Measurements from ENCODE around the gene TSPAN18.
A peak's percentile ranks its signal among the peaks of the same experiment; 100 is the strongest.

Gene TSPAN18

GRCh38 chr11:44877571-44878497 lies 151.1 kb downstream of the TSPAN18 start:
- TF ChIP-seq, protein P1, sequence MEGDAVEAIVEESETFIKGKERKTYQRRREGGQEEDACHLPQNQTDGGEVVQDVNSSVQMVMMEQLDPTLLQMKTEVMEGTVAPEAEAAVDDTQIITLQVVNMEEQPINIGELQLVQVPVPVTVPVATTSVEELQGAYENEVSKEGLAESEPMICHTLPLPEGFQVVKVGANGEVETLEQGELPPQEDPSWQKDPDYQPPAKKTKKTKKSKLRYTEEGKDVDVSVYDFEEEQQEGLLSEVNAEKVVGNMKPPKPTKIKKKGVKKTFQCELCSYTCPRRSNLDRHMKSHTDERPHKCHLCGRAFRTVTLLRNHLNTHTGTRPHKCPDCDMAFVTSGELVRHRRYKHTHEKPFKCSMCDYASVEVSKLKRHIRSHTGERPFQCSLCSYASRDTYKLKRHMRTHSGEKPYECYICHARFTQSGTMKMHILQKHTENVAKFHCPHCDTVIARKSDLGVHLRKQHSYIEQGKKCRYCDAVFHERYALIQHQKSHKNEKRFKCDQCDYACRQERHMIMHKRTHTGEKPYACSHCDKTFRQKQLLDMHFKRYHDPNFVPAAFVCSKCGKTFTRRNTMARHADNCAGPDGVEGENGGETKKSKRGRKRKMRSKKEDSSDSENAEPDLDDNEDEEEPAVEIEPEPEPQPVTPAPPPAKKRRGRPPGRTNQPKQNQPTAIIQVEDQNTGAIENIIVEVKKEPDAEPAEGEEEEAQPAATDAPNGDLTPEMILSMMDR (conservative IDR thresholded peaks at IDR 0.05; ENCODE audit: control insufficient read depth, insufficient read depth, low read depth, low read length) = no peak
- H3K4me3 ChIP-seq (ENCODE audit: control insufficient read depth, low read depth, low read length) = no peak overlapping the region
- peak; percentile 6 for DNase-seq (ENCODE audit: low read depth)

- TF ChIP-seq, protein P1 (conservative IDR thresholded peaks at IDR 0.05; ENCODE audit: control insufficient read depth, insufficient read depth, low read depth, low read length) = no peak
- no peak for DNase-seq (ENCODE audit: low read depth)
- no peak overlapping the region for H3K4me3 ChIP-seq (ENCODE audit: control insufficient read depth, low read depth, low read length)
Measured at GRCh38 chr11:44878711-44879110, 151.9 kb downstream of the TSPAN18 start.

DNA sequence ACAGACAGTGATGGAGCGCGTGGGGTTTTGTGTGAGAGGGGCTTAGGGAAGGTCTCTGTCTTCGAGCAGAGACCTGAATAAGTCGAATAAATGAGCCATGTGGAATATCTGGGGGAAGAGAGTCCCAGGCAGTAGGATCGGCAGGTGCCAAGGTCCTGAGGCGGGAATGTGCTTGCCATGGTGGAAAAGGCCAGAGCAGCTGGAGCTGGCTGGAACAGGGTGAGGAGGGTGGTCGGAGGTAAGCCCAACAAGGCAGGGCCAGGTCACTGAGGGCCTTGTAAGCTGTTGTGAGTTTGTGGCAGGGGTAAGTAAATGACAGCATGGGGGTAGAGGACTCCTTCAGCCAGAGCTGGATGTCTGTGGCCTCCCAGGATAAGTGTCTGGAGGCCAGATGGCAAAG lies 152.7 kb downstream of the TSPAN18 start:
- no peak overlapping the region for H3K4me3 ChIP-seq (ENCODE audit: control insufficient read depth, low read depth, low read length)
- TF ChIP-seq, protein P1 (conservative IDR thresholded peaks at IDR 0.05; ENCODE audit: control insufficient read depth, insufficient read depth, low read depth, low read length) = no peak
- DNase-seq (ENCODE audit: low read depth) = no peak

- DNase-seq (ENCODE audit: low read depth) = no peak
- TF ChIP-seq, protein P1 (conservative IDR thresholded peaks at IDR 0.05; ENCODE audit: control insufficient read depth, insufficient read depth, low read depth, low read length) = no peak
- no peak overlapping the region for H3K4me3 ChIP-seq (ENCODE audit: control insufficient read depth, low read depth, low read length)
Measured at GRCh38 chr11:44880511-44880910, 153.7 kb downstream of the TSPAN18 start.

- TF ChIP-seq, protein P1 (conservative IDR thresholded peaks at IDR 0.05; ENCODE audit: control insufficient read depth, insufficient read depth, low read depth, low read length) = no peak
- DNase-seq (ENCODE audit: low read depth) = no peak
- no peak overlapping the region for H3K4me3 ChIP-seq (ENCODE audit: control insufficient read depth, low read depth, low read length)
Measured at GRCh38 chr11:44880953-44881352, 154.2 kb downstream of the TSPAN18 start.

DNA sequence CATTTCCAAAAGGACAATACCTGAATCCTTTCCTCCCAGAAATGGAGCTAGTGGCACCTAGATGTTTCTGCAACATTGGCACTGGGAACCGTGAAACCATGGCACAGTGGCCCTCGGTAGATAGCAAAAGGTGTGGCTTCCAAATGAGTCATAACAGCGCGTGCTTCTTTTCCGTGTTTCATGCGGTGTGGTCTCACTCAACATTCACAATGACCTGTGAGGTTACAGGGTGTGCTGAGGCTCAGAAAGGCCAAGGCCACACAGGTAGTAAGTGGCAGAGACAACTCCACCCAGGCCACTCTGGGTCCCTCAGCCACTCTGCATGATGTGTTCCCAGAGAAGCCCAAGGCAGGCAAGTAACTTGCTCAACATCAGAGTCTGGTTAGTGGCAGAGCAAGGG lies 156.5 kb downstream of the TSPAN18 start:
- H3K4me3 ChIP-seq (ENCODE audit: control insufficient read depth, low read depth, low read length) = no peak overlapping the region
- TF ChIP-seq, protein P1 (conservative IDR thresholded peaks at IDR 0.05; ENCODE audit: control insufficient read depth, insufficient read depth, low read depth, low read length) = no peak

More for the DNA sequence above, 156.5 kb downstream of the TSPAN18 start:
- DNase-seq (ENCODE audit: low read depth) = no peak

Data from fibroblast of mammary gland (primary cell).